ENCODE data around the gene NTF3.
"Not testable (repeated sequence)": the region's sequence is repeated elsewhere in the genome, so short reads cannot be mapped to it uniquely, and the experiment has no call there.

NTF3 gene

GRCh38 chr12:5514016-5514415 is 82.1 kb downstream of the NTF3 start:
- DNase-seq, result no peak

- DNase-seq, result no peak
These were observed 82.6 kb downstream of the NTF3 start for GRCh38 chr12:5514545-5514944.

GRCh38 chr12:5515458-5515857 is 83.5 kb downstream of the NTF3 start:
- DNase-seq, result no peak

GRCh38 chr12:5516371-5517241 is 84.7 kb downstream of the NTF3 start:
- no peak for DNase-seq

GRCh38 chr12:5518584-5519365 is 86.9 kb downstream of the NTF3 start:
- DNase-seq, result no peak

- DNase-seq, result no peak
These were observed 88.1 kb downstream of the NTF3 start for GRCh38 chr12:5520037-5520436.

GRCh38 chr12:5520831-5521230 is 88.9 kb downstream of the NTF3 start:
- no peak for DNase-seq

GRCh38 chr12:5521456-5522325 is 89.8 kb downstream of the NTF3 start:
- DNase-seq, result no peak

GRCh38 chr12:5522432-5523335 is 90.8 kb downstream of the NTF3 start:
- DNase-seq, result no peak

- no peak for DNase-seq
These were observed 91.6 kb downstream of the NTF3 start for GRCh38 chr12:5523396-5524115.

- no peak for DNase-seq
These were observed 92.3 kb downstream of the NTF3 start for GRCh38 chr12:5524116-5524768.

- no peak for DNase-seq
These were observed 93.0 kb downstream of the NTF3 start for GRCh38 chr12:5524769-5525436.

- DNase-seq, result no peak
These were observed 94.0 kb downstream of the NTF3 start for GRCh38 chr12:5525783-5526367.

- no peak for DNase-seq
These were observed 101.5 kb downstream of the NTF3 start for GRCh38 chr12:5533368-5533767.

GRCh38 chr12:5534426-5535199 is 102.7 kb downstream of the NTF3 start:
- DNase-seq, result no peak

- DNase-seq, result no peak
These were observed 103.6 kb downstream of the NTF3 start for GRCh38 chr12:5535541-5535940.

GRCh38 chr12:5537026-5537615 is 105.2 kb downstream of the NTF3 start:
- DNase-seq, result not testable (repeated sequence)

GRCh38 chr12:5537771-5538170 is 105.9 kb downstream of the NTF3 start:
- DNase-seq, result no peak

Measured in OCI-M1 (cell line).